Measurements from ENCODE around the gene APLP2. TPM values are rescaled to one million over a fixed set of nuclear protein-coding genes. Genes with fewer than 3 reads are reported as not detected.
"Not testable (repeated sequence)": the region's sequence is repeated elsewhere in the genome, so short reads cannot be mapped to it uniquely, and the experiment has no call there.

The APLP2 gene
- total RNA-seq, 1 donor from 2014 or later = 374 TPM

DNA sequence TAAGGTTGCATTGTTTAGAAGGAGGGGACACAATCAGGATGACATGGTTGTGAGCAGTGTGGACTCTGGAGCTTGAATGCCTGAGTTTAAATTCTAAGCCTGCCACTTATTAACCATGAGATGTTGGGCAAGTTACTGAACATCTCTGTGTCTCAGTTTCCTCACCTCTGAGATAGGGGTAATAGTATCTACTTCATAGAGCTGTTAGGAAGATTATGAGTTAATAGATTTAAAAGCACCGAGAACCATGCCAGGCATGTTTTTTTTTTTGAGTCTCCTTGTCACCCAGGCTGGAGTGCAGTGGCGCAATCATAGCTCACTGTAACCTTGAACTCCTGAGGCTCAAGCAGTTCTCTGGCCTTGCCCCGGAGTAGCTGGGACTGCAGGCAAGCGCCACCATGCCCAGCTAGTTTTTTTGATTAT lies 123.2 kb downstream of the APLP2 start:
- H3K27me3 Mint-ChIP-seq = no peaks in the 10 kb centered on the region
- no peak overlapping the region for H3K4me3 Mint-ChIP-seq (ENCODE audit: low read depth)
- H3K27ac Mint-ChIP-seq = no peak overlapping the region
- TF ChIP-seq, protein P1, sequence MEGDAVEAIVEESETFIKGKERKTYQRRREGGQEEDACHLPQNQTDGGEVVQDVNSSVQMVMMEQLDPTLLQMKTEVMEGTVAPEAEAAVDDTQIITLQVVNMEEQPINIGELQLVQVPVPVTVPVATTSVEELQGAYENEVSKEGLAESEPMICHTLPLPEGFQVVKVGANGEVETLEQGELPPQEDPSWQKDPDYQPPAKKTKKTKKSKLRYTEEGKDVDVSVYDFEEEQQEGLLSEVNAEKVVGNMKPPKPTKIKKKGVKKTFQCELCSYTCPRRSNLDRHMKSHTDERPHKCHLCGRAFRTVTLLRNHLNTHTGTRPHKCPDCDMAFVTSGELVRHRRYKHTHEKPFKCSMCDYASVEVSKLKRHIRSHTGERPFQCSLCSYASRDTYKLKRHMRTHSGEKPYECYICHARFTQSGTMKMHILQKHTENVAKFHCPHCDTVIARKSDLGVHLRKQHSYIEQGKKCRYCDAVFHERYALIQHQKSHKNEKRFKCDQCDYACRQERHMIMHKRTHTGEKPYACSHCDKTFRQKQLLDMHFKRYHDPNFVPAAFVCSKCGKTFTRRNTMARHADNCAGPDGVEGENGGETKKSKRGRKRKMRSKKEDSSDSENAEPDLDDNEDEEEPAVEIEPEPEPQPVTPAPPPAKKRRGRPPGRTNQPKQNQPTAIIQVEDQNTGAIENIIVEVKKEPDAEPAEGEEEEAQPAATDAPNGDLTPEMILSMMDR (IDR thresholded peaks at IDR 0.05; ENCODE audit: unreplicated experiment) = no peak
- H3K36me3 Mint-ChIP-seq (ENCODE audit: insufficient read depth) = peaks cover 33% of the 10 kb centered on the region
- no peaks in the 10 kb centered on the region for H3K4me1 Mint-ChIP-seq (ENCODE audit: low read depth)
- no peak for DNase-seq (ENCODE audit: low spot score, unreplicated experiment)
- H3K9me3 Mint-ChIP-seq (ENCODE audit: low read depth) = no peaks in the 10 kb centered on the region

DNA sequence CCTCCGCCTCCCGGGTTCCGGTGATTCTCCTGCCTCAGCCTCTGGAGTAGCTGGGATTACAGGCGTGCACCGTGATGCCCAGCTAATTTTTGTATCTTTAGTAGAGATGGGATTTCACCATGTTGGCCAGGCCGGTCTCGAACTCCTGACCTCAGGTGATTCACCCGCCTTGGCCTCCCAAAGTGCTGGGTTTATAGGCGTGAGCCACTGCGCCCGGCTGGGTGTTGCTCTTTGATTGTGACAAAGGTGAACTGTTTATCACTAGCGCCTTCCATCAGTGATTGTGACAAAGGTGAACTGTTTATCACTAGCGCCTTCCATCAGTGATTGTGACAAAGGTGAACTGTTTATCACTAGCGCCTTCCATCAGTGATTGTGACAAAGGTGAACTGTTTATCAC lies 123.9 kb downstream of the APLP2 start:
- H3K4me3 Mint-ChIP-seq (ENCODE audit: low read depth); H3K27ac Mint-ChIP-seq; H3K27me3 Mint-ChIP-seq; H3K9me3 Mint-ChIP-seq (ENCODE audit: low read depth); H3K4me1 Mint-ChIP-seq (ENCODE audit: low read depth); DNase-seq (ENCODE audit: low spot score, unreplicated experiment): not testable (repeated sequence)
- H3K36me3 Mint-ChIP-seq (ENCODE audit: insufficient read depth) = peaks cover 34% of the 10 kb centered on the region

Other genes with a start within 250 kb of the APLP2 start
- 66.8 and 68.9 TPM in 2 replicates for gene NFRKB, start 174.3 kb upstream of the APLP2 start, total RNA-seq
- 19.3 and 23.4 TPM in 2 replicates for gene PRDM10, start 67.1 kb upstream of the APLP2 start, total RNA-seq
- gene ST14, start 89.9 kb downstream of the APLP2 start, total RNA-seq = 94.7 and 94.9 TPM in 2 replicates
- gene ZBTB44, start 245.0 kb downstream of the APLP2 start, total RNA-seq = 40.9 and 42.5 TPM in 2 replicates